22Rv1 (cell line): ENCODE measurements around the gene API5.

Experiments used
- ZFX ChIP-seq: fragments of 450-650 bp; IDR thresholded peaks from 2 replicates; pipeline ENCODE4 v1.6.1; 2017; ENCODE audit warnings: antibody characterized with exemption, borderline replicate concordance
- TF ChIP-seq, protein P1 (sequence below): fragments of 450-650 bp; IDR thresholded peaks from 2 replicates; pipeline ENCODE4 v1.5.1; 2017; ENCODE audit warnings: mild to moderate bottlenecking

DNA sequence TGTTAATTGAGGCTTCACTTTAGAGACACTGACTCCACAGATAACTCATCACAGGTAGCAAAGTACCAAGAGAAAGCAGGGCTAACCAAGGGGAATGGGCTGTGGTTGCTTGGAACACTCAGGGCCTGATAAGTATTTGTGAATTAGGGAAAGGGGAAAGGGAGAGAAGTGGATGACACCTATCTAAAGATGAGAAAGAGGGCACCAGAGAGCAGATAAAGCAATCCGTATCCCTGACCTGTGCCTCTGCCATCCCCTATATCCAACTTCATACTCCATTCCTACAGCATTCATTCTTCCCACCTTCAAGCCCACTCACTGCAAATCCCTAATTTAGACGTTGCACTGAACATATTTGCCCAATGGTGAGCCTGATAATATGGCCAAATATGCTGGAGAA is 43.0 kb upstream of the API5 start:
- TF ChIP-seq, protein P1, sequence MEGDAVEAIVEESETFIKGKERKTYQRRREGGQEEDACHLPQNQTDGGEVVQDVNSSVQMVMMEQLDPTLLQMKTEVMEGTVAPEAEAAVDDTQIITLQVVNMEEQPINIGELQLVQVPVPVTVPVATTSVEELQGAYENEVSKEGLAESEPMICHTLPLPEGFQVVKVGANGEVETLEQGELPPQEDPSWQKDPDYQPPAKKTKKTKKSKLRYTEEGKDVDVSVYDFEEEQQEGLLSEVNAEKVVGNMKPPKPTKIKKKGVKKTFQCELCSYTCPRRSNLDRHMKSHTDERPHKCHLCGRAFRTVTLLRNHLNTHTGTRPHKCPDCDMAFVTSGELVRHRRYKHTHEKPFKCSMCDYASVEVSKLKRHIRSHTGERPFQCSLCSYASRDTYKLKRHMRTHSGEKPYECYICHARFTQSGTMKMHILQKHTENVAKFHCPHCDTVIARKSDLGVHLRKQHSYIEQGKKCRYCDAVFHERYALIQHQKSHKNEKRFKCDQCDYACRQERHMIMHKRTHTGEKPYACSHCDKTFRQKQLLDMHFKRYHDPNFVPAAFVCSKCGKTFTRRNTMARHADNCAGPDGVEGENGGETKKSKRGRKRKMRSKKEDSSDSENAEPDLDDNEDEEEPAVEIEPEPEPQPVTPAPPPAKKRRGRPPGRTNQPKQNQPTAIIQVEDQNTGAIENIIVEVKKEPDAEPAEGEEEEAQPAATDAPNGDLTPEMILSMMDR = 0 out of 2 replicates have a peak, but pooled peaks have one; percentile 5
- TF ChIP-seq ZFX = no peak
